H9 (cell line): Measurements from ENCODE around the gene PLK3. TPM values are rescaled to one million over a fixed set of nuclear protein-coding genes. Genes with fewer than 3 reads are reported as not detected.
"Not testable (repeated sequence)": the region's sequence is repeated elsewhere in the genome, so short reads cannot be mapped to it uniquely, and the experiment has no call there.

Experiments
- DNase-seq: peaks from one replicate; pipeline ENCODE4 v3.0.0-alpha.2; 2017
- H2AFZ ChIP-seq: one replicate; pipeline ENCODE4 v1.6.1; 2013; ENCODE audit warnings: mild to moderate bottlenecking, low read length, control low read depth, moderate library complexity
- H2AK5ac ChIP-seq: 2 replicates; pipeline ENCODE4 v1.6.1; 2013; ENCODE audit warnings: low read length, control low read depth, mixed read lengths; ENCODE audit not compliant: insufficient read length
- H2BK120ac ChIP-seq: one replicate; pipeline ENCODE4 v1.6.1; 2013; ENCODE audit warnings: low read depth, mild to moderate bottlenecking, low read length, control low read depth, inconsistent platforms; ENCODE audit not compliant: poor library complexity, severe bottlenecking
- H2BK12ac ChIP-seq: 2 replicates; pipeline ENCODE4 v1.6.1; 2013; ENCODE audit warnings: low read length, control low read depth, mixed read lengths, low read depth; ENCODE audit not compliant: insufficient read length
- H2BK15ac ChIP-seq: 2 replicates; pipeline ENCODE4 v1.6.1; 2013; ENCODE audit warnings: low read depth, low read length, control low read depth
- H2BK20ac ChIP-seq: one replicate; pipeline ENCODE4 v1.6.1; 2013; ENCODE audit warnings: low read depth, mild to moderate bottlenecking, low read length, control low read depth, inconsistent platforms; ENCODE audit not compliant: poor library complexity, severe bottlenecking
- H2BK5ac ChIP-seq: 2 replicates; pipeline ENCODE4 v1.6.1; 2013; ENCODE audit warnings: low read length, control low read depth, mixed read lengths; ENCODE audit not compliant: insufficient read length
- H3K14ac ChIP-seq: 2 replicates; pipeline ENCODE4 v1.6.1; 2013; ENCODE audit warnings: low read length, control low read depth; ENCODE audit not compliant: insufficient read depth
- H3K18ac ChIP-seq: 2 replicates; pipeline ENCODE4 v1.6.1; 2013; ENCODE audit warnings: low read depth, mild to moderate bottlenecking, mixed read lengths, low read length, control low read depth; ENCODE audit not compliant: insufficient read length
- H3K23ac ChIP-seq: 2 replicates; pipeline ENCODE4 v1.6.1; 2013; ENCODE audit warnings: low read length, control low read depth, mixed read lengths, low read depth; ENCODE audit not compliant: insufficient read length
- H3K23me2 ChIP-seq: 2 replicates; pipeline ENCODE4 v1.6.1; 2013; ENCODE audit warnings: low read depth, mild to moderate bottlenecking, mixed read lengths, low read length, control low read depth; ENCODE audit not compliant: insufficient read length, poor library complexity, severe bottlenecking
- H3K27ac ChIP-seq: 2 replicates; pipeline ENCODE4 v1.5.1; 2013; ENCODE audit warnings: low read length, control low read depth, mixed read lengths, low read depth; ENCODE audit not compliant: insufficient read length
- H3K27me3 ChIP-seq: 2 replicates; pipeline ENCODE4 v1.6.1; 2013; ENCODE audit warnings: low read length, control low read depth, inconsistent platforms; ENCODE audit not compliant: insufficient read depth
- H3K4ac ChIP-seq: 2 replicates; pipeline ENCODE4 v1.6.1; 2013; ENCODE audit warnings: low read depth, mild to moderate bottlenecking, control low read depth, inconsistent platforms, low read length, moderate library complexity
- H3K4me1 ChIP-seq: 2 replicates; pipeline ENCODE4 v1.6.1; 2013; ENCODE audit warnings: low read length, control low read depth, inconsistent platforms; ENCODE audit not compliant: insufficient read depth
- H3K4me2 ChIP-seq: 2 replicates; pipeline ENCODE4 v1.6.1; 2013; ENCODE audit warnings: low read length, control low read depth, mixed read lengths; ENCODE audit not compliant: insufficient read length, insufficient read depth
- H3K56ac ChIP-seq: 2 replicates; pipeline ENCODE4 v1.6.1; 2013; ENCODE audit warnings: low read depth, mild to moderate bottlenecking, mixed read lengths, low read length, control low read depth; ENCODE audit not compliant: insufficient read length
- H3K79me1 ChIP-seq: 2 replicates; pipeline ENCODE4 v1.6.1; 2013; ENCODE audit warnings: low read depth, mild to moderate bottlenecking, moderate library complexity, low read length, control low read depth, inconsistent platforms; ENCODE audit not compliant: insufficient read depth, poor library complexity, severe bottlenecking
- H3K79me2 ChIP-seq: 2 replicates; pipeline ENCODE4 v1.6.1; 2013; ENCODE audit warnings: low read length, control low read depth, inconsistent platforms; ENCODE audit not compliant: insufficient read depth
- H3K9ac ChIP-seq: 2 replicates; pipeline ENCODE4 v1.6.1; 2013; ENCODE audit warnings: low read length, control low read depth, mixed read lengths; ENCODE audit not compliant: insufficient read length; ENCODE audit errors: extremely low read depth
- H3K9me3 ChIP-seq: one replicate; pipeline ENCODE4 v1.6.1; 2013; ENCODE audit warnings: low read depth, low read length, inconsistent platforms; ENCODE audit not compliant: control insufficient read depth
- H3T11ph ChIP-seq: one replicate; pipeline ENCODE4 v1.6.1; 2013; ENCODE audit warnings: mild to moderate bottlenecking, low read length, control low read depth, inconsistent platforms
- H4K20me1 ChIP-seq: one replicate; pipeline ENCODE4 v1.6.1; 2013; ENCODE audit not compliant: control insufficient read depth, insufficient read length, insufficient read depth
- H4K5ac ChIP-seq: 2 replicates; pipeline ENCODE4 v1.6.1; 2013; ENCODE audit warnings: low read depth, mild to moderate bottlenecking, mixed read lengths, low read length, control low read depth; ENCODE audit not compliant: insufficient read length
- H4K8ac ChIP-seq: replicated peaks from 2 replicates; pipeline ENCODE4 v1.6.1; 2013; ENCODE audit warnings: low read length, control low read depth, mixed read lengths, low read depth; ENCODE audit not compliant: insufficient read length
- H4K91ac ChIP-seq: 2 replicates; pipeline ENCODE4 v1.6.1; 2013; ENCODE audit warnings: low read depth, mild to moderate bottlenecking, moderate library complexity, mixed read lengths, low read length, control low read depth; ENCODE audit not compliant: insufficient read length
- H3K27ac Mint-ChIP-seq, 3 experiments: 2 replicates in 2 of 3; 3 replicates in 1 of 3; pipeline ENCODE4 v1.8.0; 2020 to 2021; ENCODE audit warnings: mixed read lengths in 3 of 3, mild to moderate bottlenecking in 1 of 3, moderate library complexity in 1 of 3
- H3K27me3 Mint-ChIP-seq: 2 replicates; pipeline ENCODE4 v1.8.0; 2021; ENCODE audit warnings: low read depth, mild to moderate bottlenecking, moderate library complexity, mixed read lengths
- H3K36me3 Mint-ChIP-seq, 3 experiments: 2 replicates in 2 of 3; 3 replicates in 1 of 3; pipeline ENCODE4 v1.8.0; 2020 to 2021; ENCODE audit warnings: low read depth in 3 of 3, mixed read lengths in 3 of 3; ENCODE audit not compliant: insufficient read depth in 1 of 3
- H3K4me1 Mint-ChIP-seq, 2 experiments: 2 replicates each; pipeline ENCODE4 v1.8.0; 2020; ENCODE audit warnings: mixed read lengths in 2 of 2
- H3K4me3 Mint-ChIP-seq, 2 experiments: 2 replicates in 1 of 2; 3 replicates in 1 of 2; pipeline ENCODE4 v1.8.0; 2020 to 2021; ENCODE audit warnings: mild to moderate bottlenecking in 2 of 2, mixed read lengths in 2 of 2, moderate library complexity in 1 of 2
- H3K9me3 Mint-ChIP-seq, 2 experiments: 2 replicates in 1 of 2; 3 replicates in 1 of 2; pipeline ENCODE4 v1.8.0; 2020; ENCODE audit warnings: mild to moderate bottlenecking in 2 of 2, mixed read lengths in 2 of 2, moderate library complexity in 1 of 2
- CTCF ChIP-seq: fragments of 200-600 bp; sonication (generic); conservative IDR thresholded peaks from 3 replicates; pipeline ENCODE4 v1.8.0; 2021; ENCODE audit warnings: antibody characterized with exemption, mild to moderate bottlenecking
- WGBS: extraction: QIAGEN DNeasy Blood & Tissue Kit; methylation state at CpG from one replicate; pipeline ENCODE4 v1.1.7; 2013; ENCODE audit warnings: missing lambda C conversion rate, low lambda C conversion rate, mixed read lengths; ENCODE audit not compliant: insufficient read length; ENCODE audit errors: extremely low coverage; 5-methylcytosine and 5-hydroxymethylcytosine counted together
- total RNA-seq: library from RNA; stranded (reverse); gene quantifications from 2 replicates; pipeline ENCODE4 v1.2.1, GENCODE V29; 2021

Gene PLK3
- total RNA-seq, 1 experiment from 2014 or later: 14.7 TPM

- no peak overlapping the region for H4K91ac ChIP-seq
- peak; percentile 91 for DNase-seq
- H3K14ac ChIP-seq: no peak overlapping the region
- H2BK15ac ChIP-seq: no peak overlapping the region
- no peaks in the 10 kb centered on the region for H3K79me1 ChIP-seq
- no peak overlapping the region for H3K56ac ChIP-seq
- no peaks in the 10 kb centered on the region for H3K23me2 ChIP-seq
- peak overlapping the region in 2 of 3 experiments; percentile 10 to 35; a peak in 3 of 7 replicates for H3K27ac Mint-ChIP-seq
- H3K36me3 Mint-ChIP-seq: no peaks in the 10 kb centered on the region
- no peak overlapping the region for H3K23ac ChIP-seq
- H2AFZ ChIP-seq: no peak overlapping the region
- H3K4me1 Mint-ChIP-seq: peaks cover 11% of the 10 kb centered on the region in 2 experiments
- no CpG with 5 or more reads among the region's 23 CpGs for whole genome bisulfite sequencing
- peaks cover 2% of the 10 kb centered on the region for H3K27me3 Mint-ChIP-seq
- H4K5ac ChIP-seq: no peak overlapping the region
- H3K4me2 ChIP-seq: no peak overlapping the region
- H2BK5ac ChIP-seq: no peak overlapping the region
- H3K79me2 ChIP-seq: no peaks in the 10 kb centered on the region
- H4K20me1 ChIP-seq: no peaks in the 10 kb centered on the region
- H3K18ac ChIP-seq: no peak overlapping the region
- H3K9ac ChIP-seq: no peak overlapping the region
- H2BK120ac ChIP-seq: no peak overlapping the region
- no peak overlapping the region for H2AK5ac ChIP-seq
- H3K4me1 ChIP-seq: no peaks in the 10 kb centered on the region; the same call in 1 of the 2 replicates
- H3K27ac ChIP-seq: no peak overlapping the region
- no peak overlapping the region for H4K8ac ChIP-seq
- TF ChIP-seq CTCF: peak; percentile 93
- H3K9me3 ChIP-seq: no peaks in the 10 kb centered on the region
- H2BK12ac ChIP-seq: no peak overlapping the region
- no peak overlapping the region for H3K4me3 Mint-ChIP-seq
- no peak overlapping the region for H3T11ph ChIP-seq
- no peak overlapping the region for H3K4ac ChIP-seq
- no peak overlapping the region for H2BK20ac ChIP-seq
- no peaks in the 10 kb centered on the region for H3K27me3 ChIP-seq
- no peaks in the 10 kb centered on the region for H3K9me3 Mint-ChIP-seq
Measured at GRCh38 chr1:44835738-44836675, 35.8 kb downstream of the PLK3 start.

- not testable (repeated sequence) for H3K36me3 Mint-ChIP-seq, H3K4me1 ChIP-seq, H3K4me3 Mint-ChIP-seq, H4K91ac ChIP-seq, H3K4me2 ChIP-seq, H2AK5ac ChIP-seq, H3K23me2 ChIP-seq, H4K5ac ChIP-seq, H4K20me1 ChIP-seq, H3K4me1 Mint-ChIP-seq, H3K9ac ChIP-seq, H3T11ph ChIP-seq, H3K9me3 Mint-ChIP-seq, H2BK5ac ChIP-seq, H3K14ac ChIP-seq, H2BK20ac ChIP-seq, H3K56ac ChIP-seq, DNase-seq, H3K27ac ChIP-seq, H2BK15ac ChIP-seq, H3K27me3 ChIP-seq, H3K79me2 ChIP-seq, H3K4ac ChIP-seq, H3K23ac ChIP-seq, H3K79me1 ChIP-seq, H3K18ac ChIP-seq, H3K9me3 ChIP-seq, H2AFZ ChIP-seq, H4K8ac ChIP-seq, H2BK120ac ChIP-seq, H2BK12ac ChIP-seq
- Mint-ChIP-seq H3K27me3 (peaks cover 18% of the 10 kb centered on the region), H3K27ac (peak overlapping the region in 1 of 3 experiments; percentile 22; a peak in 1 of 7 replicates)
- no CpG with 5 or more reads among the region's 11 CpGs for WGBS
Measured at GRCh38 chr1:44838294-44838693, 38.1 kb downstream of the PLK3 start.
